Subcutaneous abdominal adipose tissue (tissue), 5 donors: ENCODE measurements around the gene LCE3E.
"Not testable (repeated sequence)": the region's sequence is repeated elsewhere in the genome, so short reads cannot be mapped to it uniquely, and the experiment has no call there.

Source experiments
- H3K27ac ChIP-seq: one replicate; pipeline ENCODE4 v1.7.0; 2013; ENCODE audit warnings: low read depth, mild to moderate bottlenecking, inconsistent platforms, low read length, moderate library complexity
- H3K27me3 ChIP-seq, 5 donors: one replicate each; pipeline ENCODE4 v1.7.0; 2013; ENCODE audit warnings: low read length in 5 of 5, inconsistent platforms in 1 of 5; ENCODE audit not compliant: control insufficient read depth in 5 of 5, insufficient read depth in 4 of 5
- H3K36me3 ChIP-seq, 5 donors: one replicate each; pipeline ENCODE4 v1.7.0; 2013; ENCODE audit warnings: low read length in 5 of 5; ENCODE audit not compliant: control insufficient read depth in 5 of 5, insufficient read depth in 5 of 5
- H3K4me1 ChIP-seq, 5 donors: one replicate each; pipeline ENCODE4 v1.7.0; 2013; ENCODE audit warnings: low read length in 5 of 5, mild to moderate bottlenecking in 3 of 5, moderate library complexity in 1 of 5; ENCODE audit not compliant: control insufficient read depth in 5 of 5, insufficient read depth in 5 of 5
- H3K4me3 ChIP-seq, 5 donors: one replicate each; pipeline ENCODE4 v1.7.0; 2013; ENCODE audit warnings: low read length in 5 of 5, low read depth in 1 of 5
- H3K9ac ChIP-seq, 5 donors: one replicate each; pipeline ENCODE4 v1.7.0; 2013; ENCODE audit warnings: low read length in 5 of 5, mild to moderate bottlenecking in 4 of 5, moderate library complexity in 3 of 5
- H3K9me3 ChIP-seq, 5 donors: one replicate each; pipeline ENCODE4 v1.7.0; 2013; ENCODE audit warnings: low read length in 5 of 5; ENCODE audit not compliant: control insufficient read depth in 5 of 5
- donor health status: healthy.
- donor health status: healthy.
- donor health status: healthy.
- donor health status: healthy.
- donor health status: healthy.

The LCE3E gene

GRCh38 chr1:152566681-152567080, at the start of gene LCE3E:
TSS of gene LCE3E (minus strand) at chr1:152566780. CDS start at chr1:152566208, 572 bp downstream.
- Histone ChIP-seq H3K4me1 (no peaks in the 10 kb centered on the region), H3K27me3 (peaks cover 0 to 4% (median 0%) of the 10 kb centered on the region in 5 donors), H3K9me3 (peaks cover 0 to 20% (median 3%) of the 10 kb centered on the region in 5 donors), H3K4me3 (no peak within 1 kb of the TSS), H3K36me3 (no peaks in the 10 kb centered on the region), H3K27ac (no peak within 1 kb of the TSS), H3K9ac (no peak within 1 kb of the TSS)

GRCh38 chr1:152613511-152613910, 46.9 kb upstream of the LCE3E start, which contains the start of gene LCE3B:
TSS of gene LCE3B (plus strand) at chr1:152613811. CDS start at chr1:152613811, 0 bp downstream.
- Histone ChIP-seq H3K27me3 (no peaks in the 10 kb centered on the region), H3K4me1 (no peaks in the 10 kb centered on the region), H3K27ac (no peak within 1 kb of the TSS), H3K36me3 (no peaks in the 10 kb centered on the region), H3K9me3 (peaks cover under 1 to 11% (median 11%) of the 10 kb centered on the region in 5 donors), H3K4me3 (no peak within 1 kb of the TSS), H3K9ac (no peak within 1 kb of the TSS)

GRCh38 chr1:152599934-152600333, 33.4 kb upstream of the LCE3E start, which contains the start of gene LCE3C:
TSS of gene LCE3C (plus strand) at chr1:152600234. CDS start at chr1:152600732, 498 bp downstream.
- H3K27me3 ChIP-seq = no peaks in the 10 kb centered on the region
- peaks cover 0 to 8% (median 0%) of the 10 kb centered on the region in 5 donors for H3K9me3 ChIP-seq
- H3K36me3 ChIP-seq = no peaks in the 10 kb centered on the region
- no peak within 1 kb of the TSS for H3K4me3 ChIP-seq
- H3K9ac ChIP-seq = no peak within 1 kb of the TSS
- no peak within 1 kb of the TSS for H3K27ac ChIP-seq
- H3K4me1 ChIP-seq = no peaks in the 10 kb centered on the region

- Histone ChIP-seq H3K9ac (no peak overlapping the region), H3K4me1 (no peaks in the 10 kb centered on the region), H3K36me3 (no peaks in the 10 kb centered on the region), H3K9me3 (peaks cover 0 to 8% (median 0%) of the 10 kb centered on the region in 5 donors), H3K27ac (no peak overlapping the region), H3K27me3 (no peaks in the 10 kb centered on the region), H3K4me3 (no peak overlapping the region)
These were observed 30.4 kb upstream of the LCE3E start for GRCh38 chr1:152596986-152597385.

- Histone ChIP-seq H3K4me3 (no peak overlapping the region), H3K9ac (no peak overlapping the region), H3K9me3 (no peaks in the 10 kb centered on the region), H3K4me1 (peaks cover 0 to 3% (median 0%) of the 10 kb centered on the region in 5 donors), H3K27me3 (no peaks in the 10 kb centered on the region), H3K27ac (no peak overlapping the region), H3K36me3 (no peaks in the 10 kb centered on the region)
These were observed 19.0 kb upstream of the LCE3E start for GRCh38 chr1:152585586-152585985.

GRCh38 chr1:152582647-152583046, 16.1 kb upstream of the LCE3E start:
- Histone ChIP-seq H3K9me3 (no peaks in the 10 kb centered on the region), H3K27me3 (no peaks in the 10 kb centered on the region), H3K9ac (no peak overlapping the region), H3K27ac (no peak overlapping the region), H3K4me1 (peaks cover 0 to 3% (median 0%) of the 10 kb centered on the region in 5 donors), H3K4me3 (no peak overlapping the region), H3K36me3 (no peaks in the 10 kb centered on the region)

- H3K36me3 ChIP-seq = no peaks in the 10 kb centered on the region
- H3K4me1 ChIP-seq = peaks cover 0 to 3% (median 0%) of the 10 kb centered on the region in 5 donors
- no peaks in the 10 kb centered on the region for H3K9me3 ChIP-seq
- H3K9ac ChIP-seq = no peak within 1 kb of the TSS
- H3K4me3 ChIP-seq = no peak within 1 kb of the TSS
- H3K27me3 ChIP-seq = no peaks in the 10 kb centered on the region
- H3K27ac ChIP-seq = no peak within 1 kb of the TSS
These were observed 13.9 kb upstream of the LCE3E start, which contains the start of gene LCE3D for GRCh38 chr1:152580433-152580832. TSS of gene LCE3D (minus strand) at chr1:152580516. CDS start at chr1:152579936, 580 bp downstream.

- not testable (repeated sequence) for H3K36me3 ChIP-seq, H3K27ac ChIP-seq, H3K4me1 ChIP-seq, H3K4me3 ChIP-seq, H3K9me3 ChIP-seq, H3K27me3 ChIP-seq, H3K9ac ChIP-seq
These were observed 12.9 kb upstream of the LCE3E start for GRCh38 chr1:152579526-152579925.

GRCh38 chr1:152577168-152577567, 10.6 kb upstream of the LCE3E start:
- Histone ChIP-seq H3K9me3 (no peaks in the 10 kb centered on the region), H3K36me3 (no peaks in the 10 kb centered on the region), H3K27me3 (no peaks in the 10 kb centered on the region), H3K27ac (no peak overlapping the region), H3K4me1 (no peaks in the 10 kb centered on the region), H3K4me3 (no peak overlapping the region), H3K9ac (no peak overlapping the region)

GRCh38 chr1:152565535-152566215, 905 bp downstream of the LCE3E start:
- no peak overlapping the region for H3K4me3 ChIP-seq
- H3K9ac ChIP-seq = no peak overlapping the region
- no peaks in the 10 kb centered on the region for H3K4me1 ChIP-seq
- H3K27ac ChIP-seq = no peak overlapping the region
- H3K27me3 ChIP-seq = peaks cover 0 to 4% (median 0%) of the 10 kb centered on the region in 5 donors
- H3K9me3 ChIP-seq = peaks cover 0 to 20% (median 3%) of the 10 kb centered on the region in 5 donors
- no peaks in the 10 kb centered on the region for H3K36me3 ChIP-seq
